HG03457 (cell line): Measurements from ENCODE around the gene PLTP.
"Not testable (repeated sequence)": the region's sequence is repeated elsewhere in the genome, so short reads cannot be mapped to it uniquely, and the experiment has no call there.

ENCODE experiments used
- ATAC-seq: cut with Tn5 transposase; IDR thresholded peaks from one replicate; pipeline ENCODE4 v1.9.1; 2021; ENCODE audit warnings: moderate number of reproducible peaks; ENCODE audit not compliant: unreplicated experiment

PLTP gene

GRCh38 chr20:45944965-45945677 lies 33.2 kb upstream of the PLTP start:
- no peak for ATAC-seq

GRCh38 chr20:45944151-45944964 lies 32.4 kb upstream of the PLTP start:
- ATAC-seq: no peak

- no peak for ATAC-seq
Observed at GRCh38 chr20:45943613-45944012, 31.7 kb upstream of the PLTP start.

GRCh38 chr20:45940469-45940868 lies 28.5 kb upstream of the PLTP start:
- no peak for ATAC-seq

- ATAC-seq: no peak
Observed at GRCh38 chr20:45940053-45940452, 28.1 kb upstream of the PLTP start.

- no peak for ATAC-seq
Observed at GRCh38 chr20:45938727-45939438, 26.9 kb upstream of the PLTP start.

GRCh38 chr20:45937765-45938164 lies 25.8 kb upstream of the PLTP start:
- ATAC-seq: no peak

GRCh38 chr20:45935416-45936046 lies 23.6 kb upstream of the PLTP start:
- ATAC-seq: peak; percentile 3

GRCh38 chr20:45934586-45935415 lies 22.8 kb upstream of the PLTP start, which contains the start of gene PCIF1:
PCIF1 (plus strand) TSS chr20:45934683; CDS start chr20:45939000, 4,317 bp downstream.
- peak; percentile 60 for ATAC-seq

- no peak for ATAC-seq
Observed at GRCh38 chr20:45934046-45934585, 22.2 kb upstream of the PLTP start.

GRCh38 chr20:45933266-45934045 lies 21.5 kb upstream of the PLTP start:
- ATAC-seq: no peak

GRCh38 chr20:45931680-45932079 lies 19.7 kb upstream of the PLTP start:
- not testable (repeated sequence) for ATAC-seq

- no peak for ATAC-seq
Observed at GRCh38 chr20:45927071-45927878, 15.3 kb upstream of the PLTP start.

GRCh38 chr20:45926731-45927070 lies 14.7 kb upstream of the PLTP start:
- no peak for ATAC-seq

- no peak for ATAC-seq
Observed at GRCh38 chr20:45925821-45926506, 14.0 kb upstream of the PLTP start.

GRCh38 chr20:45924391-45925261 lies 12.7 kb upstream of the PLTP start:
- ATAC-seq: no peak
